ENCODE results near the gene SAC3D1. TPM values are rescaled to one million over a fixed set of nuclear protein-coding genes. Genes with fewer than 3 reads are reported as not detected.
A peak's percentile ranks its signal among the peaks of the same experiment; 100 is the strongest.
"Not testable (repeated sequence)": the region's sequence is repeated elsewhere in the genome, so short reads cannot be mapped to it uniquely, and the experiment has no call there.

SAC3D1 gene
- total RNA-seq, 2 donors from 2014 or later: 1.9 to 3.9 TPM

- peaks cover 26% of the 10 kb centered on the region for H3K4me1 Mint-ChIP-seq
- H3K9me3 ChIP-seq (ENCODE audit: control insufficient read depth, low read length, poor library complexity, severe bottlenecking): no peaks in the 10 kb centered on the region
- ATAC-seq: peak; percentile 91
- H3K27ac Mint-ChIP-seq: peak overlapping the region; percentile 88
- no peaks in the 10 kb centered on the region for H3K27me3 Mint-ChIP-seq
- DNase-seq: peak; percentile 81 to 86 (median 84)
- peak overlapping the region; percentile 94 for H3K4me3 Mint-ChIP-seq
- peaks cover 5% of the 10 kb centered on the region for H3K36me3 Mint-ChIP-seq (ENCODE audit: low read depth)
Measured at GRCh38 chr11:65013130-65013887, 27.7 kb upstream of the SAC3D1 start.

GRCh38 chr11:65013888-65014725 lies 26.9 kb upstream of the SAC3D1 start, which contains the start of gene ARL2:
ARL2 (plus strand) TSS chr11:65014160; CDS start chr11:65014208, 48 bp downstream.
- no peaks in the 10 kb centered on the region for H3K9me3 ChIP-seq (ENCODE audit: control insufficient read depth, low read length, poor library complexity, severe bottlenecking)
- peak; percentile 74 to 80 (median 79) for DNase-seq
- peak; percentile 83 for ATAC-seq
- Mint-ChIP-seq H3K4me3 (peak within 1 kb of the TSS; percentile 94), H3K27me3 (no peaks in the 10 kb centered on the region), H3K27ac (peak within 1 kb of the TSS; percentile 88), H3K36me3 (ENCODE audit: low read depth) (peaks cover 5% of the 10 kb centered on the region), H3K4me1 (peaks cover 26% of the 10 kb centered on the region)

- DNase-seq (no peak), ATAC-seq (no peak)
- H3K9me3 ChIP-seq (ENCODE audit: control insufficient read depth, low read length, poor library complexity, severe bottlenecking): no peaks in the 10 kb centered on the region
- no peaks in the 10 kb centered on the region for H3K27me3 Mint-ChIP-seq
- H3K4me1 Mint-ChIP-seq: peaks cover 26% of the 10 kb centered on the region
- peak overlapping the region; percentile 88 for H3K4me3 Mint-ChIP-seq
- H3K36me3 Mint-ChIP-seq (ENCODE audit: low read depth): peaks cover 5% of the 10 kb centered on the region
- H3K27ac Mint-ChIP-seq: peak overlapping the region; percentile 67
Measured at GRCh38 chr11:65014726-65015227, 26.2 kb upstream of the SAC3D1 start.

- no peak overlapping the region for H3K27ac Mint-ChIP-seq
- ATAC-seq: no peak
- DNase-seq: no peak
- peaks cover 5% of the 10 kb centered on the region for H3K36me3 Mint-ChIP-seq (ENCODE audit: low read depth)
- H3K4me3 Mint-ChIP-seq: peak overlapping the region; percentile 21
- H3K27me3 Mint-ChIP-seq: no peaks in the 10 kb centered on the region
- no peaks in the 10 kb centered on the region for H3K9me3 ChIP-seq (ENCODE audit: control insufficient read depth, low read length, poor library complexity, severe bottlenecking)
- peaks cover 26% of the 10 kb centered on the region for H3K4me1 Mint-ChIP-seq
Measured at GRCh38 chr11:65016705-65017104, 24.3 kb upstream of the SAC3D1 start.

- H3K36me3 Mint-ChIP-seq (ENCODE audit: low read depth): peaks cover 5% of the 10 kb centered on the region
- H3K27me3 Mint-ChIP-seq: no peaks in the 10 kb centered on the region
- no peak for DNase-seq
- H3K4me3 Mint-ChIP-seq: no peak overlapping the region
- H3K4me1 Mint-ChIP-seq: peaks cover 24% of the 10 kb centered on the region
- no peaks in the 10 kb centered on the region for H3K9me3 ChIP-seq (ENCODE audit: control insufficient read depth, low read length, poor library complexity, severe bottlenecking)
- ATAC-seq: no peak
- no peak overlapping the region for H3K27ac Mint-ChIP-seq
Measured at GRCh38 chr11:65017937-65018336, 23.1 kb upstream of the SAC3D1 start.

- Mint-ChIP-seq H3K27me3 (no peaks in the 10 kb centered on the region), H3K4me3 (no peak overlapping the region)
- DNase-seq: no peak
Measured at GRCh38 chr11:65019824-65020223, 21.2 kb upstream of the SAC3D1 start.

GRCh38 chr11:65021003-65021402 lies 20.0 kb upstream of the SAC3D1 start:
- peaks cover 5% of the 10 kb centered on the region for H3K36me3 Mint-ChIP-seq (ENCODE audit: low read depth)
- H3K9me3 ChIP-seq (ENCODE audit: control insufficient read depth, low read length, poor library complexity, severe bottlenecking): no peaks in the 10 kb centered on the region
- peaks cover 11% of the 10 kb centered on the region for H3K4me1 Mint-ChIP-seq
- no peak overlapping the region for H3K27ac Mint-ChIP-seq
- no peak for ATAC-seq
- H3K4me3 Mint-ChIP-seq: no peak overlapping the region
- no peak for DNase-seq
- H3K27me3 Mint-ChIP-seq: no peaks in the 10 kb centered on the region

More at GRCh38 chr11:65019824-65020223, 21.2 kb upstream of the SAC3D1 start:
- Mint-ChIP-seq H3K36me3 (ENCODE audit: low read depth) (peaks cover 5% of the 10 kb centered on the region), H3K4me1 (peaks cover 17% of the 10 kb centered on the region), H3K27ac (no peak overlapping the region)
- no peaks in the 10 kb centered on the region for H3K9me3 ChIP-seq (ENCODE audit: control insufficient read depth, low read length, poor library complexity, severe bottlenecking)
- ATAC-seq: no peak

- Mint-ChIP-seq H3K4me3 (no peak overlapping the region), H3K4me1 (peaks cover 6% of the 10 kb centered on the region), H3K27me3 (no peaks in the 10 kb centered on the region), H3K36me3 (ENCODE audit: low read depth) (peaks cover 2% of the 10 kb centered on the region), H3K27ac (no peak overlapping the region)
- DNase-seq (no peak), ATAC-seq (no peak)
- no peaks in the 10 kb centered on the region for H3K9me3 ChIP-seq (ENCODE audit: control insufficient read depth, low read length, poor library complexity, severe bottlenecking)
Measured at GRCh38 chr11:65021509-65021908, 19.5 kb upstream of the SAC3D1 start.

GRCh38 chr11:65023502-65023901 lies 17.5 kb upstream of the SAC3D1 start:
- H3K36me3 Mint-ChIP-seq (ENCODE audit: low read depth); DNase-seq; H3K9me3 ChIP-seq (ENCODE audit: control insufficient read depth, low read length, poor library complexity, severe bottlenecking); H3K4me3 Mint-ChIP-seq; ATAC-seq; H3K27ac Mint-ChIP-seq; H3K27me3 Mint-ChIP-seq: not testable (repeated sequence)
- H3K4me1 Mint-ChIP-seq: peaks cover 11% of the 10 kb centered on the region

- ATAC-seq (no peak), DNase-seq (no peak)
- peaks cover 11% of the 10 kb centered on the region for H3K4me1 Mint-ChIP-seq
- H3K4me3 Mint-ChIP-seq: peak overlapping the region; percentile 74
- H3K27me3 Mint-ChIP-seq: no peaks in the 10 kb centered on the region
- no peaks in the 10 kb centered on the region for H3K9me3 ChIP-seq (ENCODE audit: control insufficient read depth, low read length, poor library complexity, severe bottlenecking)
- H3K36me3 Mint-ChIP-seq (ENCODE audit: low read depth): no peaks in the 10 kb centered on the region
- peak overlapping the region; percentile 84 for H3K27ac Mint-ChIP-seq
Measured at GRCh38 chr11:65026810-65027209, 14.2 kb upstream of the SAC3D1 start.

- Mint-ChIP-seq H3K4me3 (peak within 1 kb of the TSS; percentile 74), H3K4me1 (peaks cover 11% of the 10 kb centered on the region), H3K27ac (peak within 1 kb of the TSS; percentile 84), H3K36me3 (ENCODE audit: low read depth) (no peaks in the 10 kb centered on the region), H3K27me3 (no peaks in the 10 kb centered on the region)
- H3K9me3 ChIP-seq (ENCODE audit: control insufficient read depth, low read length, poor library complexity, severe bottlenecking): no peaks in the 10 kb centered on the region
- ATAC-seq: peak; percentile 94
- DNase-seq: peak; percentile 73 to 83 (median 79)
Measured at GRCh38 chr11:65027213-65028067, 13.6 kb upstream of the SAC3D1 start, which contains the start of gene SNX15. SNX15 (plus strand) TSS chr11:65027439; CDS start chr11:65027538, 99 bp downstream.

GRCh38 chr11:65032216-65032615 lies 8.8 kb upstream of the SAC3D1 start:
- no peaks in the 10 kb centered on the region for H3K36me3 Mint-ChIP-seq (ENCODE audit: low read depth)
- H3K27ac Mint-ChIP-seq: peak overlapping the region; percentile 32
- no peak for ATAC-seq
- DNase-seq: no peak
- H3K27me3 Mint-ChIP-seq: no peaks in the 10 kb centered on the region
- no peaks in the 10 kb centered on the region for H3K9me3 ChIP-seq (ENCODE audit: control insufficient read depth, low read length, poor library complexity, severe bottlenecking)
- peaks cover 7% of the 10 kb centered on the region for H3K4me1 Mint-ChIP-seq
- no peak overlapping the region for H3K4me3 Mint-ChIP-seq

All from T-helper 17 cell (primary cell).